DMS114 treated with DMSO at 0.1 percent for 48 hours (cell line): ENCODE data around the gene KMT5C.
"Not testable (repeated sequence)": the region's sequence is repeated elsewhere in the genome, so short reads cannot be mapped to it uniquely, and the experiment has no call there.

Source experiments
- DNase-seq: peaks from one replicate; lab custom pipeline; 2025; ENCODE audit not compliant: unreplicated experiment; lab: John Stamatoyannopoulos, UW

Gene KMT5C

GRCh38 chr19:55316646-55317045, 23.0 kb upstream of the KMT5C start:
- DNase-seq, result no peak

DNA sequence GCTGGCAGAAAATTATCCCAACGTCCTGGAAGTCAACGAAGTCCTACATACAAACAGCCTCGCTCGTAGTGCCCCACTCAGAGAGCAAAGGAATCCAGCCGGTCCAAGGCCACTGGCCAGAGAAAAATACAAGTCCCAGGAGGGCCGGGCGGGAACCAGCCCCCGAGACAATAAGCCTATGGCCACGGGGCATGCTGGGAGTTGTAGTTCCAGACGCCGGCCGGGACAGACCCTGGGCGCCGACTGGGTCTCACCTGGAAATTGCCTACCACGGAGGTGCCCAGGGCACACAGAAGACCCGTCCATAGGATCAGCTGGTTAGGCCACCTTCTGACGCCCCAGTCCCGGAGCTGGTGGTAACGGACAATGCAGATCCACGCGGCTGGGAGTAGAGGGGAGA, 19.9 kb upstream of the KMT5C start:
- peak; percentile 59 for DNase-seq

GRCh38 chr19:55320844-55321419, 18.7 kb upstream of the KMT5C start:
- no peak for DNase-seq

GRCh38 chr19:55321466-55322137, 18.1 kb upstream of the KMT5C start:
- no peak for DNase-seq

- DNase-seq, result no peak
These were observed 17.3 kb upstream of the KMT5C start for GRCh38 chr19:55322204-55322885.

DNA sequence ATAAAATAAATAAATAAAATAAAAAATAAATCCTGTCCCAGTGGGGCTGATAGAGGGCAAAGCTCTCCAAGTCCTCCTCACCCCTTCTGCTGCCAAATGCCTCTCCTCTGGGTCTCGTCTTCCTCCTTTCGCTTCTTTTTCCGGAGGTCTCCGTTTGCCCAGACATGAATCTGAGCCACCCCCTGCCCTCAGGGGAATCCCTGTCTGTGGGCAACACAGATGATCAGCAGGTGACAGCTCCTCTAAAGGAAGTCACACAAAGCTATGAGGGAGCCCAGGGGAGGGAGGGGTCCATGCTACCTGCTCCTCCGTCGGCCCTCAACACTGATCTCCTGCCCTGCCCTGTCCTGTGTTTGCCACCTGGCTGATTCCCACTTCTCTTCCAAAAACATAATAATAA, 15.0 kb upstream of the KMT5C start:
- DNase-seq, result no peak

DNA sequence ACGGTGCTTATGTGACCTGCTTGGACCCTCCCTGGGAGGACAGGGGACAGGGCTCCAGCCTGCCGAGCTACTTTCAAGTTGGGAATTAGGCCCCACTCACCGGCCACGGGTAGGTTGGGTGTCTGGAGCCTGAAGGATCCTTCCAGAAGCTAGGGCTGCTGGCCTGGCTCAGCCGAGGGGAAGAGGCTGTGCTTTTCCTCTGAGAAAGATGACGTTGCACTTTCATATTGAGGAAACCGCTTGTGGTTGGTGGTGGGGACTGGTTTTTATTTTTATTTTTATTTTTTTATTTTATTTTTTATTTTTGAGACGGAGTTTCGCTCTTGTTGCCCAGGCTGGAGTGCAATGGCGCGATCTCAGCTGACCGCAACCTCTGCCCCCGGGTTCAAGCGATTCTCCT, 14.5 kb upstream of the KMT5C start, which contains the start of gene TMEM150B:
Gene TMEM150B (minus strand): TSS at position 170 of the 400 bp plus-strand sequence. CDS start 4,305 bp downstream, outside the sequence.
- no peak for DNase-seq

- peak; percentile 44 for DNase-seq
These were observed 10.8 kb upstream of the KMT5C start for GRCh38 chr19:55328774-55329318.

DNA sequence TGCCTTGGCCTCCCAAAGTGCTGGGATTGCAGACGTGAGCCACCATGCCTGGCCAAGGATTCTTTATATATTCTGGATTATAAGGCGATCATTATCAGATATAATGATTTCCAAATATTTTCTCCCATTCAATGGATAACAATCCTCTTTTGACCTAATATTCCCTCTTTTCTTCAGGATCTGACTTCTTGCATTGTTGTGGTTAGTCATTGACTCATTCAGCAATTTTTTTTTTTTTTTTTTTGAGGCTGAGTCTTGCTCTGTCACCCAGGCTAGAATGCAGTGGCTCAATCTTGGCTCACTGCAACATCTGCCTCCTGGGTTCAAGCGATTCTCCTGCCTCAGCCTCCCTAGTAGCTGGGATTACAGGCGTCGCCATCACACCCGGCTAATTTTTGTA, 9.9 kb upstream of the KMT5C start:
- DNase-seq, result not testable (repeated sequence)

DNA sequence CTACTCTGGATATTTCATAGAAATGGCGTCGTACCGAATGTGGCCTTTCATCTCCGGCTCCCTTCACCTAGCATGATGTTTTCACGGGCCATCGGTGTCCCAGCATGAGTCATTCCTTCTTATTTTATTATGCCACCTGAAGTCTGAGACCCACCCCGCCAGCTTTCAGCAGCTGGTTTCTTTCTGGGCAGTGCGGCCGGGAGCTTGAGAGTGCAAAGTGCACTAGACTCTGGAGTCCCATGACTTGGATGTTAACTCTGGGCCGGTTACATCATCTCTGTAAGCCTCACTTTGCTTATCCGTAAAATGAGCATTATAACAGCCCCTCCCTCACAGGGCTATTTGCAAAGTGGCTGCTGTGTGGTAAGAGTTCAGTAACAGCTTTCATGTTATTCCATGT, 5.8 kb upstream of the KMT5C start:
- DNase-seq, result no peak

DNA sequence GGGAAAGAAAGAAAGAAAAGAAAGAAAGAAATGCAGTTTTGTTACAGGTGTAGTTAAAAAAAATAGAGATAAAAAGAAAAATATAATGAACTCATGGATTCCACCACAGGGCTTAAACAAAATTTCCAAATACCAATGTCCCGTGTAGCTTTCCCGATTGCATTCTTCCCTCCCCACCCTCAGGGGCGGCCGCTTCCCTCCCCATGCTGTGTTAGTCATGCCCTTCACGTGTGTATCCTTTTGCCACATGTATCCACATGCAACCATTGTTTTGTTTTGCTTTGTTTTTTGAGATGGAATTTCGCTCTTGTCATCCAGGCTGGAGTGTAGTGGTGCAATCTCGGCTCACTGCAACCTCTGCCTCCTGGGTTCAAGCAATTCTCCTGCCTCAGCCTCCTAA, 3.6 kb upstream of the KMT5C start:
- no peak for DNase-seq

- DNase-seq, result no peak
These were observed 460 bp downstream of the KMT5C start for GRCh38 chr19:55339889-55340783.

DNA sequence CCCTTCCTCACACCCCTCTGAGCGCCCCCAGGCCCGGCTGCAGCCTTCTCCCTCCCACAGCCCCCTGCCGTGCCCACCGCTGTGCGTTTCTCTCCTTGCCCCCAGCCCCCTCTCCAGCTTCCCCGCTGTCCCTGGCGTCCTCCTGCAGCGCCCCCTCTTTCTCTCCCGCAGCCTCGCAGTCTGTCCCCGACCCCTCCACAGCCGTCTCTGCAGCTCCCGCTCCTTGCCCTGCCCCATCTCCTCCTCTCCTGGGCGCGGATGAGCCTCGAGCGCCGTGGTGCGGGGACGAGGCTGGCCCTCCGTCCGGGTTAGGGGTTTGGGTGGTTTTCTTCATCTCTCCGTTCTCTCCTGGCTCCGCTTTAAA, 1.1 kb downstream of the KMT5C start:
- DNase-seq, result no peak

- no peak for DNase-seq
These were observed 1.5 kb downstream of the KMT5C start for GRCh38 chr19:55341171-55341588.

DNA sequence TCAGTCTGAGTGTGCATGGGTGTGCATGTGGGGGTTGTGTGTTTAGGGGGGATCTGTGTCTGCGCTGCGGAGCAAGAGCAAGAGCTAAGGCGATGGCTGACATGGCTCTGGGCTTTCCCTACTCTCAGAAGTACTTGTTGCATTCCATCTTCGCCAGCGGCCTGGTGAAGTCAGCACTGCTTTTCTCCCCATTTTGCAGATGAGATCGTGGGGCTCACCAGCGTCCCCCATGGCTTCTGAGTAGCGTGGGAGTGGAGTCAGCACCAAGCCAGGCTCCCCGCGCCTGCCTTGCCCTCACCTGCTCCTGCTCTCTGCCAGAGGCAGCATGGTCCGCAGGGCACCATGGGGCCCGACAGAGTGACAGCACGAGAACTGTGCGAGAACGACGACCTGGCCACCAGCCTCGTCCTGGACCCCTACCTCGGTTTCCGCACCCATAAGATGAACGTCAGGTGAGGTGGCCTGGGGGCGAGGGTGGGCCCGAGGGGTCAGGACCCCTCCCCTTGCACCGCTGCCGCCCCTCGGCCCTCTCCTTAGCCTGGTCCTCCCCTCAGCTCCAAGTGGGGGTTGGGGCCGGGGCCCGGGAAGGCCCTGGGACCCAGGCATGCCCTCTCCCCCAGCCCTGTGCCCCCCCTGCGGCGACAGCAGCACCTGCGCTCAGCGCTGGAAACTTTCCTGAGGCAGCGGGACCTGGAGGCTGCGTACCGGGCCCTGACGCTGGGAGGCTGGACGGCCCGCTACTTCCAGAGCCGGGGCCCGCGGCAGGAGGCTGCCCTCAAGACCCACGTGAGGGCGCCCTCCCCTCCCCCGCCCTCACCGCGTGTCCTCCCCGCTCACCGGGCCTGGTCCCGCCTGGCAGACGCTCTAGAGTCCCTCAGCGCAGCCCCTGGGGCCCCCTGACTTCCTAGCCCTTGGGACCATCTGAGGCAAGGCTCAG, 2.2 kb downstream of the KMT5C start:
- DNase-seq, result no peak

GRCh38 chr19:55344444-55344843, 4.8 kb downstream of the KMT5C start:
- no peak for DNase-seq

- DNase-seq, result no peak
These were observed 5.6 kb downstream of the KMT5C start for GRCh38 chr19:55345101-55345817.

DNA sequence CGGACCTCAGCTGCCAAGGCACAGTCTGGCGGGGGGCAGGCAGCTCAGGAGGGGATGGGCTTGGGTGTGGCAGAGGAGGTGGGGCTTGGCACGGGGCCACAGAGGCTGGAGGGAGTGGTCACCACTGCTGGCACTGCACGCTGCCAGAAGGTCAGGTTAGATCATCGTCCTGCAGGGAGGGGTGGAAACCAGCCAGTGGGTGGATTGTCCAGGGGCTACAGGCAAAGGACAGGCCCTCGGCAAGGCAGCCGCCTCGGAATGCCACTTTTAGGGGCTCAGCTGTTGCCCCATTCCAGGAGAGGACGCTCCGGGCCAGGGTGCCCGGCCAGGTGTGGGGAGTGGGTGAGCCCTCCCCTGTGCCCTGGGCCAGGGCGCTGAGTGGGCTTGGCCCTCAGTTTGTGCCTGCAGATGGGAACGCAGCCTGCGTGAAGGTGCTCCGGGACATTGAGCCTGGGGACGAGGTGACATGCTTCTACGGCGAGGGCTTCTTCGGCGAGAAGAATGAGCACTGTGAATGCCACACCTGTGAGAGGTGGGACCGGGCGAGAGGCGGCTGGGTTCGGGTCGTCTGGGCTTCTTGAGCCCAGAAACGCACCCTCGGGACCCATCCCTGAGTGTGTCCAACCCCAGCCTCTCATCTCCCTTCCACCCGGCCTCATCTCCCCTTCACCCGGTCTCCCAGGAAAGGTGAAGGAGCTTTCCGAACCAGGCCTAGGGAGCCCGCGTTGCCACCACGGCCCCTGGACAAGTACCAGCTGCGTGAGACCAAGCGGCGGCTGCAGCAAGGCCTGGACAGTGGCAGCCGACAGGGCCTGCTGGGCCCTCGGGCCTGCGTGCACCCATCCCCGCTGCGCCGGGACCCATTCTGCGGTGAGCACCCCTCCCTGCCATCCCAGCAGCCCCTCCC, 6.4 kb downstream of the KMT5C start:
- DNase-seq, result no peak
